ENCODE measurements around the gene RNASE7.

The RNASE7 gene, protein sequence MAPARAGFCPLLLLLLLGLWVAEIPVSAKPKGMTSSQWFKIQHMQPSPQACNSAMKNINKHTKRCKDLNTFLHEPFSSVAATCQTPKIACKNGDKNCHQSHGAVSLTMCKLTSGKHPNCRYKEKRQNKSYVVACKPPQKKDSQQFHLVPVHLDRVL

DNA sequence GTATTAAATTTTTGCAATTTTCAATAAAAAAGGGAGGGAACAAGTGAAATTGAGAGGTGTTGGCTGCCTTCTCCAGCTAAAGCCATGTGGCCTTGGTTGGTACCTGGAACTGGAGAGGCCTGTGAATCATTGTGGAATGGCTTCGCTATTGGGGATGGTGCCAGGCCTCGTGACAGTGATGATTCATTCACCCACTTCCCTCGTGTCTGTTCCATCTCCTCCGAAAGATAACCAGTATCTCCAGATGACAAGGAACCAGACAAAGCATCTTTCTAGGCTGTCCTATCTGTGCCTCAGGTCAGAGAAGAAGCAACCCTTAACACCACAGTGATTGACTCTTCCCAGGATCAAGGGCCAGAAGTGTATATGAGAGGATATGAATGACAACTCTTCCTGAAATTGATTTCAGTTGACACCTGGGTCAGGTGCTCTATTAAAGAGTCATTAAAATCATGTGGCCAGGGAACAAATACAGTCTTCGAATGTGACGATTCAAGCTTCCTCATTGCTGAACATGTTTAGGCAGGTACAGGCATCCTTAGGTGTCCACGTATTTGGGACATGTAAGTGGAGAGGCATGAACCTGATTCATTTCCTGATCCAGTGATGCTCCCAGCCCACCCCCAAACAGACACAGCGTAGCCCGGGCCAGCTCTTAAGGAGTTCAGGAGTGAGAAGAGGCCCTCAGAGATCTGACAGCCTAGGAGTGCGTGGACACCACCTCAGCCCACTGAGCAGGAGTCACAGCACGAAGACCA is at the start of gene RNASE7:
RNASE7 (plus strand) TSS at position 687 of the 758 bp plus-strand sequence. CDS start 631 bp downstream, outside the sequence.
- DNase-seq (ENCODE audit: extremely low spot score): no peak
- ChIA-PET POLR2A (no interaction called here), CTCF (interaction anchor here (1.2 to 4.1 kb wide), 4 partner anchors 23 to 63 kb away, joined by 3 to 66 read pairs (median 18); no protein-coding TSS in a partner anchor)
- TF ChIP-seq, protein P1, sequence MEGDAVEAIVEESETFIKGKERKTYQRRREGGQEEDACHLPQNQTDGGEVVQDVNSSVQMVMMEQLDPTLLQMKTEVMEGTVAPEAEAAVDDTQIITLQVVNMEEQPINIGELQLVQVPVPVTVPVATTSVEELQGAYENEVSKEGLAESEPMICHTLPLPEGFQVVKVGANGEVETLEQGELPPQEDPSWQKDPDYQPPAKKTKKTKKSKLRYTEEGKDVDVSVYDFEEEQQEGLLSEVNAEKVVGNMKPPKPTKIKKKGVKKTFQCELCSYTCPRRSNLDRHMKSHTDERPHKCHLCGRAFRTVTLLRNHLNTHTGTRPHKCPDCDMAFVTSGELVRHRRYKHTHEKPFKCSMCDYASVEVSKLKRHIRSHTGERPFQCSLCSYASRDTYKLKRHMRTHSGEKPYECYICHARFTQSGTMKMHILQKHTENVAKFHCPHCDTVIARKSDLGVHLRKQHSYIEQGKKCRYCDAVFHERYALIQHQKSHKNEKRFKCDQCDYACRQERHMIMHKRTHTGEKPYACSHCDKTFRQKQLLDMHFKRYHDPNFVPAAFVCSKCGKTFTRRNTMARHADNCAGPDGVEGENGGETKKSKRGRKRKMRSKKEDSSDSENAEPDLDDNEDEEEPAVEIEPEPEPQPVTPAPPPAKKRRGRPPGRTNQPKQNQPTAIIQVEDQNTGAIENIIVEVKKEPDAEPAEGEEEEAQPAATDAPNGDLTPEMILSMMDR (IDR thresholded peaks at IDR 0.05; ENCODE audit: control extremely low read depth, extremely low read depth, low read depth, missing control alignments): no peak

DNA sequence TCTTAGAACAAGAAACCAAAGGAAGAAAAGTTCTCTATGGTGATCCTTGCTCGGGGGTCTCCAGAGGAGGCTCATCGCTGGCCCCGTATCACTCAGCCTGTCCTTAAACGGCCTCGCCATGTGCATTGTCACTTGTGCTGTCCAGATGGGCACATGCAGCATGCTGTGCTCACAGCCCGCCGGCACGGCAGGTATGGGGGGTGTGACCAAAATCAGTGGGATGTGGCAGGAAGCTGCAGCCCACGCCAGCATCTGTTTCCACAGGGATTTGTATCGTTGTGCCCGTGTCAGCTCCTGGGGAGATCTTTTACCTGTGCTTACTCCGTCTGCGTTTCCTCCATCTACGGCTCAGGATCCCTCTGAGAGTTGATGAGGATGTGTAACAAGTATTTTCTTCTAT is 45.6 kb upstream of the RNASE7 start:
- TF ChIP-seq, protein P1 (IDR thresholded peaks at IDR 0.05; ENCODE audit: control extremely low read depth, extremely low read depth, low read depth, missing control alignments): no peak
- POLR2A ChIA-PET: no interaction called here
- CTCF ChIA-PET: interaction anchor here (0.7 to 8.6 kb wide), 8 partner anchors 9 to 96 kb away, joined by 3 to 57 read pairs (median 6); no protein-coding TSS in a partner anchor
- DNase-seq (ENCODE audit: extremely low spot score): no peak

DNA sequence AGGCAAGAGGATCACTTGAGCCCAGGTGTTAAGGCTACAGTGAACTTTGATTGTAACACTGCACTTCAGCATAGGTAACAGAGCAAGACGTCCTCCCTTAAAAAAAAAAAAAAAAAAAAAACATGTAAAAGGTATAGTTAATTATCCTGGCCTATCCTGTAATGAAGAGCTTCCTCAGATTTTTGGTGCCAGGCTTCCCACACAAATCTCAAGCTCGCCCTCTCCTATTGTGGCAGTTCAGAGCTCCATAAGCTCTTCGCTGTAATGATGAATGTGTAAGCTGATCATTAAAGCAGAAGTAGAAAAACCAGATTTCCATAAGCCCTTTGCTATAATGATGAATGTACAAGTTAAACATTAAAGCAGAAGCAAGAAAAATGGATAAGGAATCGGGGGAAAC is 45.0 kb upstream of the RNASE7 start:
- CTCF ChIA-PET: interaction anchor here (0.7 to 8.6 kb wide), 8 partner anchors 15 to 107 kb away, joined by 3 to 57 read pairs (median 6); no protein-coding TSS in a partner anchor

DNA sequence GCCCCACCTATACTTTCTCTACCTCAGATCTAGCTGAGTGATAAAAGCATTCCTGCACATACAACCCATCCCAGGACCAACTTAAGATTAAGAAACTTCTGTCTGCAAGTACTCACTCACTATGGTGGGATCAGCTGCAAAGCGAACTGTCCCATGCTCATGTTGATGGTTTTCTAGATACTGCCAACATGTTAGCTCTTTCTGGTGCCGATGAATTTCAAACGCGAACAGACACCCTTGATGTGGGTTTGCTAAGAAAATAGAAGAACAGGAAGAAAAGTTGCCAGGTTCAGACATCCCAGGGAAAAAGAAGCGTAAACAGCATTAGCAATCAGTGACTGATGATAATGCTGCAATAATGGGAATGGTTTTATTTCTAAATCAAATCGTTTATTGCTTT is 44.6 kb upstream of the RNASE7 start:
- no peak for DNase-seq (ENCODE audit: extremely low spot score)
- TF ChIP-seq, protein P1 (IDR thresholded peaks at IDR 0.05; ENCODE audit: control extremely low read depth, extremely low read depth, low read depth, missing control alignments): no peak
- ChIA-PET CTCF (interaction anchor here (1.1 to 8.6 kb wide), 8 partner anchors 13 to 107 kb away, joined by 3 to 57 read pairs (median 6); no protein-coding TSS in a partner anchor), POLR2A (interaction anchor here (0.7 kb wide), 1 partner anchor 105 kb away, joined by 4 read pairs; no protein-coding TSS in a partner anchor)

More for the DNA sequence above, 45.0 kb upstream of the RNASE7 start:
- TF ChIP-seq, protein P1 (IDR thresholded peaks at IDR 0.05; ENCODE audit: control extremely low read depth, extremely low read depth, low read depth, missing control alignments): no peak
- no peak for DNase-seq (ENCODE audit: extremely low spot score)
- POLR2A ChIA-PET: interaction anchor here (0.7 kb wide), 1 partner anchor 106 kb away, joined by 4 read pairs; no protein-coding TSS in a partner anchor

DNA sequence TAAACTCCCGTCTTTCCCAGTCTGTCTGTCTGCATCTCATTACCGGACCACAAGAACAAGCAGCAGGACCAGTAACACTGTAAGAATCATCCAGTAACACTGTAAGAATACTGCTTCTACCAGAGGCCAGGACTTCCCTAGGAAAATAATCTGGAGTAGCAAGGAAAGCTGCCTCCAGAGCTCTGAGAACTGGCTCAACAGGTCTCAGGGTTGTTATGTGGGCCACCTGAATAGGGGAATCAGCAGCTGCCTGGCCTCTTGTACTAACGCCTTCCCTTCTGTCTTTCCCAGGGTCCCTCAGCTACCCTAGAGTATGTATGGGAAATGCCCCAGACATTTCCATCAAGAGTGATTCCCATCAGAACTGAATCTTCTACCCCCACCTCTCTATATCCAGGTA is 44.0 kb upstream of the RNASE7 start:
- TF ChIP-seq, protein P1 (IDR thresholded peaks at IDR 0.05; ENCODE audit: control extremely low read depth, extremely low read depth, low read depth, missing control alignments): no peak
- no peak for DNase-seq (ENCODE audit: extremely low spot score)
- POLR2A ChIA-PET: no interaction called here
- CTCF ChIA-PET: interaction anchor here (1.1 to 8.6 kb wide), 7 partner anchors 10 to 106 kb away, joined by 3 to 57 read pairs (median 6); no protein-coding TSS in a partner anchor

DNA sequence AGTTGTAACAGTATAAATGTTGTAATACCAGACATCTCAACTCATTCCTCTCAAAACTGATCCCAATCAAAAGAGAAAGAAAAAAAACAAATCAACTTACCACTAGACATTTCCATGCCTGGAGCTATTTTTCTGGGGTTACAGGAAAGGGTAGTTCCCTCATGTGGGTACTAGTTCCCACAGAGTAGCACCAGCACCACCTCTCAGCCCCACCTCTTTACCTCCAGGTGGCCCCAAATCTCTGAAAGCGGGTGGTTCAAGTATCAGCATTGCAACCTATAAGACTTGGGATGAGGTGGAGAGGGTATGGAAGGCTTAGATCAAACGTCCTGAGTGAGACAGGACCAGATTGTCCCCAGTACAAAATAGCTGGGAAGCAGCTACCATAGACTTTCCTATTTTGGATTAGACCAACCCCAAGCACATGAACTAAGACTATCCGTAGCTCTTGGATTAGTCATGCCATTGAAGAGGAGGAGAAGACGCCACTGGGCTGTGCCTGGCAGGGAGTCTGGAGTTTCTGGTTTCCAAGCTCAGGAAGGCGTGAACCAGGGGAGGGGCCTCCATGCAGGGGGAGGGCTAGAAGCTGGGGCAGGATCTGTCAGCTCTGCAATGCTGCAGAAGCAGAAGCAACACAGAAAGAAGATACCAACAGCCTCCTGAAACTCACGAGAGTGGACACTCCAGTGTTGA is 43.3 kb upstream of the RNASE7 start, which contains the start of gene SLC39A2:
SLC39A2 (plus strand) TSS at position 620 of the 693 bp plus-strand sequence. CDS start 154 bp downstream, outside the sequence.
- TF ChIP-seq, protein P1 (IDR thresholded peaks at IDR 0.05; ENCODE audit: control extremely low read depth, extremely low read depth, low read depth, missing control alignments): no peak
- POLR2A ChIA-PET: no interaction called here
- CTCF ChIA-PET: interaction anchor here (0.9 to 8.6 kb wide), 9 partner anchors 9 to 141 kb away, joined by 3 to 57 read pairs (median 4); no protein-coding TSS in a partner anchor
- DNase-seq (ENCODE audit: extremely low spot score): no peak
